Lung (tissue), 12 donors: Measurements from ENCODE around the gene TTC8. TPM values are rescaled to one million over a fixed set of nuclear protein-coding genes. Genes with fewer than 3 reads are reported as not detected.
"Not testable (repeated sequence)": the region's sequence is repeated elsewhere in the genome, so short reads cannot be mapped to it uniquely, and the experiment has no call there.

Experiments
- ATAC-seq: fragments of 200-7000 bp; cut with Tn5 transposase; one replicate; pipeline ENCODE4 v1.9.1; 2020; ENCODE audit warnings: moderate number of reproducible peaks; ENCODE audit not compliant: insufficient read depth, low FRiP score
- DNase-seq, 3 donors: peaks; one replicate each; pipeline ENCODE4 v3.0.0-alpha.2; 2013 to 2017
- H3K27ac ChIP-seq, 2 donors: one replicate each; pipeline ENCODE4 v1.5.1; 2013; ENCODE audit warnings: mild to moderate bottlenecking in 2 of 2, moderate library complexity in 2 of 2, control low read depth in 1 of 2, inconsistent platforms in 1 of 2, low read depth in 1 of 2, low read length in 1 of 2
- H3K27me3 ChIP-seq, 3 donors: one replicate each; pipeline ENCODE4 v1.5.1; 2013; ENCODE audit warnings: low read length in 2 of 3; ENCODE audit not compliant: control insufficient read depth in 3 of 3, insufficient read depth in 3 of 3
- H3K36me3 ChIP-seq, 4 donors: one replicate each; pipeline ENCODE4 v1.5.1; 2013; ENCODE audit warnings: low read length in 4 of 4, mild to moderate bottlenecking in 1 of 4, moderate library complexity in 1 of 4; ENCODE audit not compliant: control insufficient read depth in 4 of 4, insufficient read depth in 4 of 4
- H3K4me1 ChIP-seq, 5 donors: one replicate each; pipeline ENCODE4 v1.5.1; 2013; ENCODE audit warnings: low read length in 5 of 5, mild to moderate bottlenecking in 2 of 5, moderate library complexity in 1 of 5; ENCODE audit not compliant: control insufficient read depth in 5 of 5, insufficient read depth in 5 of 5
- H3K4me3 ChIP-seq: one replicate; pipeline ENCODE4 v1.5.1; 2013; ENCODE audit warnings: mild to moderate bottlenecking, control low read depth, moderate library complexity
- H3K9ac ChIP-seq, 2 donors: one replicate each; pipeline ENCODE4 v1.5.1; 2013; ENCODE audit warnings: low read length in 2 of 2, control low read depth in 1 of 2; ENCODE audit not compliant: insufficient read depth in 1 of 2
- H3K9me3 ChIP-seq, 4 donors: one replicate each; pipeline ENCODE4 v1.5.1; 2013; ENCODE audit warnings: low read length in 3 of 4, mild to moderate bottlenecking in 1 of 4, moderate library complexity in 1 of 4; ENCODE audit not compliant: control insufficient read depth in 4 of 4, insufficient read depth in 3 of 4
- CTCF ChIP-seq: IDR thresholded peaks from 2 replicates; pipeline ENCODE4 v1.5.1; 2012; ENCODE audit warnings: mild to moderate bottlenecking; ENCODE audit errors: control extremely low read depth, extremely low read depth
- WGBS, 2 donors: extraction: QIAGEN DNeasy Blood & Tissue Kit; methylation state at CpG; one replicate each; pipeline ENCODE4 v1.1.7; 2013; 5-methylcytosine and 5-hydroxymethylcytosine counted together
- polyA plus RNA-seq, 2 donors: library from polyadenylated mRNA; stranded (reverse); fragments of 200-250 nt; gene quantifications; one replicate each; pipeline ENCODE4 v1.2.1, GENCODE V29; 2013
- total RNA-seq, 2 donors: library from RNA; depleted of rRNA in 1 of 2; stranded (reverse); fragments of >200 nt in 1 of 2; gene quantifications; one replicate each; pipeline ENCODE4 v1.2.1, GENCODE V29; 2014 to 2021
- donor health status: control.
- donor health status: control.
- donor health status: Bipolar disorder and iron deficiency.
- donor health status: healthy.
- donor health status: DM: yes; HTN: yes; CAD: no.

The TTC8 gene
- total and polyA plus RNA-seq, 4 donors: 9.6 to 29.8 (median 16.0) TPM

DNA sequence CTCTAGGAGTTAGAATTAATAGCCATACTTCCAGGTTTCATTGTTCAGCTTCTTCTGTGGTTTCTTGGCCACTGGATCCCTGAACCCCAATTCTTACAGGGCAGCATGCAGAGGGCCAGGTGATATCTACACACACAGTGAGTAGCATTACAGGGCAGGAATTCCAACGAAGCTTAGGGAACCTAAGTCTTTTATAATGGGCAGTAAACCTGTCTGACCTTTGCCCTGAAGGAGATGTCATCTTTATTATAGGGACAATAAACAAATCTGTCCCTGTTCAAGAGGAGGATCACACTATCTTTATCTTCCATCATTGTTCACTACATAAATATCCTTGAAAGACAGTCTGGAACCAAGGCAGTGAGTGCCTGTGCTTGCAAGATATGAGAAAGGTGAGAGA is 20.0 kb upstream of the TTC8 start:
- Histone ChIP-seq H3K36me3 (no peaks in the 10 kb centered on the region), H3K4me1 (no peaks in the 10 kb centered on the region), H3K9ac (no peak overlapping the region), H3K4me3 (no peak overlapping the region), H3K27me3 (no peaks in the 10 kb centered on the region), H3K9me3 (peaks cover 0 to 4% (median 2%) of the 10 kb centered on the region in 4 donors), H3K27ac (no peak overlapping the region)
- 30 to 69% methylated on average over 1 of the region's 1 CpG for WGBS, 2 donors
- no peak for DNase-seq
- TF ChIP-seq CTCF: no peak
- ATAC-seq: no peak

DNA sequence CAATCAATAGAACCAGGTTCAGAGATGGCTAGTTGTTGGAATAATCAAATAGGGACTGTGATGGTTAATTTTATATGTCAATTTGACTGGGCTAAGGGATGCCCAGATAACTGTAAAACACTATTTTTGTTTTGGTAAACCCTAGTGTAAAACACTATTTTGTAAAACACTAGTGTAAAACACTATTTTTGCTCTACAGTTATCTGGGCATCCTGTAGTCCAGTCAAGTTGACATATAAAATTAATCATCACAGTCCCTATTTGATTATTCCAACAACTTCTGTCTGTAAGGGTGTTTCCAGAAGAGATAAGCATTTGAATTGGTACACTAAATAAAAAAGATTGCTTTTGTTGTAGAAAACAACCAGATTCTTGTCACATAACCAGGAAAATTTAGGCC is 16.1 kb upstream of the TTC8 start:
- no peaks in the 10 kb centered on the region for H3K36me3 ChIP-seq
- ATAC-seq: no peak
- no peak overlapping the region for H3K27ac ChIP-seq
- H3K9me3 ChIP-seq: peaks cover 0 to 4% (median 2%) of the 10 kb centered on the region in 4 donors
- H3K9ac ChIP-seq: no peak overlapping the region
- no peak for DNase-seq
- no peaks in the 10 kb centered on the region for H3K4me1 ChIP-seq
- TF ChIP-seq CTCF: no peak
- H3K27me3 ChIP-seq: no peaks in the 10 kb centered on the region
- no peak overlapping the region for H3K4me3 ChIP-seq

GRCh38 chr14:88815980-88816379 is 8.5 kb upstream of the TTC8 start:
- no peak overlapping the region for H3K9ac ChIP-seq
- H3K36me3 ChIP-seq: no peaks in the 10 kb centered on the region
- DNase-seq (no peak), ATAC-seq (no peak)
- no peak overlapping the region for H3K4me3 ChIP-seq
- no peaks in the 10 kb centered on the region for H3K9me3 ChIP-seq
- TF ChIP-seq CTCF: no peak
- no peaks in the 10 kb centered on the region for H3K4me1 ChIP-seq
- no peak overlapping the region for H3K27ac ChIP-seq
- 95% methylated on average over 4 of the region's 4 CpGs for WGBS, 2 donors
- H3K27me3 ChIP-seq: peaks cover 0 to 8% (median 0%) of the 10 kb centered on the region in 3 donors

DNA sequence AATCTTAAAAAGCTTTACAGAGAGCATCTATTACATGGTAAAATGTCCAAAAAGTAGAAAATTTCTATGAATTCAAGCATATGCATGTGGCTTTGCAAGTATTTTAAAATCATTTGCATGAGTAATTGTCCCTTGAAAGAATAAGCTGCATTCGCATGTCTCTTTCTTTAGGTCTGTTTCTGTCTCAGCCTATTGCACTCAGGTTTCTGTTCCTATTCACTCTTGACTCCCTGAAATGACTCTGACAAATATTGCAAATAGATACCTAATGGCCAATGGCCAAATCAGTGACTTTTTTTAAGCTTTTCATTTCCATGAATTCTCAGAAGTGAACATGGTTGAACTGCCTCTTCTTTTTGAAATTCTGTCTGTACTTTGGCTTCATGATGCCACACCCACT is 6.4 kb upstream of the TTC8 start:
- no peak for DNase-seq
- TF ChIP-seq CTCF: no peak
- H3K36me3 ChIP-seq: no peaks in the 10 kb centered on the region

GRCh38 chr14:88819674-88820073 is 4.8 kb upstream of the TTC8 start:
- H3K9ac ChIP-seq, DNase-seq, H3K36me3 ChIP-seq, H3K27me3 ChIP-seq, H3K4me1 ChIP-seq, H3K9me3 ChIP-seq, H3K27ac ChIP-seq, H3K4me3 ChIP-seq, ATAC-seq: not testable (repeated sequence)
- 64 to 65% methylated on average over 3 of the region's 3 CpGs for WGBS, 2 donors

More for the DNA sequence above, 6.4 kb upstream of the TTC8 start:
- WGBS, 2 donors: 80 to 89% methylated on average over 1 of the region's 1 CpG
- H3K9ac ChIP-seq: no peak overlapping the region
- peaks cover 0 to 8% (median 0%) of the 10 kb centered on the region in 3 donors for H3K27me3 ChIP-seq
- no peaks in the 10 kb centered on the region for H3K9me3 ChIP-seq
- H3K4me1 ChIP-seq: no peaks in the 10 kb centered on the region
- H3K4me3 ChIP-seq: no peak overlapping the region
- no peak overlapping the region for H3K27ac ChIP-seq
- no peak for ATAC-seq
